Fibroblast of lung (primary cell): ENCODE measurements around the gene ST6GALNAC3.

Experiments used
- EZH2 ChIP-seq: IDR thresholded peaks from 2 replicates; pipeline ENCODE4 v1.5.1; 2012; ENCODE audit warnings: low read length, control low read depth, mild to moderate bottlenecking; ENCODE audit errors: missing control alignments
- TF ChIP-seq, protein P1 (sequence below), 2 donors: IDR thresholded peaks in 1 of 2; conservative IDR thresholded peaks in 1 of 2; 1 replicate in 1 of 2; 2 replicates in 1 of 2; pipeline ENCODE4 v1.5.1; 2011 to 2012; ENCODE audit warnings: low read length in 2 of 2, control low read depth in 1 of 2, inconsistent platforms in 1 of 2, low read depth in 1 of 2, mild to moderate bottlenecking in 1 of 2

DNA sequence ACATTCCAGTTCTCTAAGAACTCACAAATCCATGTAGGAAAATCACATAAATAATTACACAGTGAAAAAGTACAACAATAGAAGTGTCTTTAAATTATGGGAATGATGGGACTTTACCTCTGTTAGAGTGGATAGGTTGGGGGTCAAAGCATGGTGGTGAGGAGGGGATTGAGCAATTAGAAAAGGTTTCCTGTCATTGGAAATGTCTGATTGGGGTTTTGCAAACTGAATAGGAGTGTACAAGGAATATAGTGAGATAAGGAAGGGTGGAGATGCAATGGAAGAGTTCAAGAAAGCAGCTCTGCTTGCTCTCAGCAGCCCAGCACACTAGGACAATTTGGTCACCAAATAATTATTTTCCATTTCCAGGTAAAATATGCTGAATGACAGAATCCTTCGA lies 238.8 kb downstream of the ST6GALNAC3 start:
- TF ChIP-seq, protein P1, sequence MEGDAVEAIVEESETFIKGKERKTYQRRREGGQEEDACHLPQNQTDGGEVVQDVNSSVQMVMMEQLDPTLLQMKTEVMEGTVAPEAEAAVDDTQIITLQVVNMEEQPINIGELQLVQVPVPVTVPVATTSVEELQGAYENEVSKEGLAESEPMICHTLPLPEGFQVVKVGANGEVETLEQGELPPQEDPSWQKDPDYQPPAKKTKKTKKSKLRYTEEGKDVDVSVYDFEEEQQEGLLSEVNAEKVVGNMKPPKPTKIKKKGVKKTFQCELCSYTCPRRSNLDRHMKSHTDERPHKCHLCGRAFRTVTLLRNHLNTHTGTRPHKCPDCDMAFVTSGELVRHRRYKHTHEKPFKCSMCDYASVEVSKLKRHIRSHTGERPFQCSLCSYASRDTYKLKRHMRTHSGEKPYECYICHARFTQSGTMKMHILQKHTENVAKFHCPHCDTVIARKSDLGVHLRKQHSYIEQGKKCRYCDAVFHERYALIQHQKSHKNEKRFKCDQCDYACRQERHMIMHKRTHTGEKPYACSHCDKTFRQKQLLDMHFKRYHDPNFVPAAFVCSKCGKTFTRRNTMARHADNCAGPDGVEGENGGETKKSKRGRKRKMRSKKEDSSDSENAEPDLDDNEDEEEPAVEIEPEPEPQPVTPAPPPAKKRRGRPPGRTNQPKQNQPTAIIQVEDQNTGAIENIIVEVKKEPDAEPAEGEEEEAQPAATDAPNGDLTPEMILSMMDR (conservative IDR thresholded peaks at IDR 0.05 in 1 of 2, IDR thresholded peaks at IDR 0.05 in 1 of 2; ENCODE audit: low read depth in 1 of 2, low read length in 2 of 2) = no peak
- TF ChIP-seq EZH2 = no peak
